Heart right ventricle (tissue), 16 donors: ENCODE measurements around the gene CALCA. TPM values are rescaled to one million over a fixed set of nuclear protein-coding genes. Genes with fewer than 3 reads are reported as not detected.

Source experiments
- ATAC-seq, 8 donors: fragments of 200-7000 bp; cut with Tn5 transposase; one replicate each; pipeline ENCODE4 v1.9.1; 2020; ENCODE audit warnings: mild to moderate bottlenecking in 8 of 8, moderate library complexity in 8 of 8, moderate number of reproducible peaks in 1 of 8
- DNase-seq, 2 donors: peaks; one replicate each; pipeline ENCODE4 v3.0.0-alpha.2; 2020
- H3K27ac ChIP-seq, 10 donors: fragments of 200-600 bp; sonication (generic) in 2 of 10; one replicate each; pipeline versions ENCODE4 v1.5.0 to v1.8.0; 2020 to 2022; ENCODE audit warnings: mild to moderate bottlenecking in 3 of 10
- H3K27me3 ChIP-seq, 7 donors: fragments of 200-600 bp; one replicate each; pipeline ENCODE4 v1.8.0; 2021 to 2022; ENCODE audit warnings: mild to moderate bottlenecking in 2 of 7
- H3K36me3 ChIP-seq, 9 donors: fragments of 200-600 bp; sonication (generic) in 1 of 9; one replicate each; pipeline versions ENCODE4 v1.5.0 to v1.8.0; 2020 to 2022; ENCODE audit warnings: mild to moderate bottlenecking in 2 of 9
- H3K4me1 ChIP-seq, 9 donors: fragments of 200-600 bp; sonication (generic) in 1 of 9; one replicate each; pipeline versions ENCODE4 v1.5.0 to v1.8.0; 2020 to 2022; ENCODE audit warnings: mild to moderate bottlenecking in 4 of 9
- H3K4me3 ChIP-seq, 10 donors: fragments of 200-600 bp; sonication (generic) in 2 of 10; one replicate each; pipeline versions ENCODE4 v1.5.0 to v1.8.0; 2020 to 2022; ENCODE audit warnings: mild to moderate bottlenecking in 7 of 10, moderate library complexity in 2 of 10
- H3K9me3 ChIP-seq, 11 donors: fragments of 200-600 bp in 10 of 11; sonication (generic) in 2 of 11; one replicate each; pipeline versions ENCODE4 v1.5.0 to v1.8.0; 2013 to 2022; ENCODE audit warnings: mild to moderate bottlenecking in 2 of 11, control low read depth in 1 of 11, moderate library complexity in 1 of 11
- CTCF ChIP-seq, 9 donors: fragments of 200-600 bp; sonication (generic) in 2 of 9; IDR thresholded peaks; one replicate each; pipeline versions ENCODE4 v1.5.0 to v1.8.0; 2021 to 2022; ENCODE audit warnings: antibody characterized with exemption in 9 of 9, mild to moderate bottlenecking in 5 of 9, moderate library complexity in 1 of 9
- WGBS, 2 donors: extraction: QIAGEN DNeasy Blood & Tissue Kit; methylation state at CpG; one replicate each; pipeline ENCODE4 v1.1.7; 2013; ENCODE audit warnings: inconsistent platforms in 1 of 2; 5-methylcytosine and 5-hydroxymethylcytosine counted together
- intact Hi-C, 10 donors: fragments of 100-400 bp; cut with DNase I; formaldehyde crosslinking; loops; one replicate each; pipeline versions ENCODE4 v1.11.1 to v1.14.2; 2022
- polyA plus RNA-seq, 2 donors: library from polyadenylated mRNA; stranded (reverse); fragments of 200-250 nt; gene quantifications; one replicate each; pipeline ENCODE4 v1.2.3, GENCODE V29; 2013
- total RNA-seq, 10 donors: library from RNA; stranded (reverse); fragmentation: NEBNext Ultra II Directional in 3 of 10; extraction: Animal tissue kit (Norgen Biotek cat#: 25700) in 3 of 10; gene quantifications; one replicate each; pipeline versions ENCODE4 v1.2.1 to v1.2.4, GENCODE V29; 2021 to 2023
- donor health status: Arrhythmogenic right ventricular cardiomyopathy.
- donor health status: ischemic (EF 13 %, LVEDD 7.1; RV severe dilation, severe dysfunction).
- donor health status: healthy with polysubstance abuse.
- donor health status: DM: no; HTN: yes; CAD: no.
- donor health status: DM: no; HTN: no; CAD: no.
- donor health status: ischemic (EF 25% LVEDD 6.9; RV normal size, moderate dysfunction).
- donor health status: ischemic (EF 25% LVEDD 5.7; RV mildly dilated, moderate dysfunction).
- donor health status: healthy.
- donor health status: DM: yes; HTN: yes; CAD: no.
- donor health status: Ischemic cardiomyopathy.
- donor health status: ischemic (EF 35%, LVEDD 5.7; RV mildly dilated, moderate dysfunction).
- donor health status: nonischemic (EF 11% LVEDD 7.7; RV severe dilation, severe dysfunction).
- donor health status: DM: yes; HTN: yes; CAD: no.
- donor health status: PGD.
- donor health status: ischemic (EF 29% LVEDD 5.4; RV normal size, mild dysfunction).
- donor health status: nonischemic (EF 23%, LVEDD 6.1; RV moderate dilation, normal function).

CALCA gene
- total and polyA plus RNA-seq, 12 donors, result 0.34 to 9.9 (median 0.85) TPM; not detected in 7

- TF ChIP-seq CTCF (IDR thresholded peaks at IDR 0.05), result no peak
- DNase-seq (no peak), ATAC-seq (no peak)
- no peaks in the 10 kb centered on the region for H3K4me1 ChIP-seq
- WGBS, 2 donors, result 73 to 78% methylated on average over 4 of the region's 4 CpGs
- intact Hi-C loops, result loop anchor here in 2 of 10 donors (5.0 to 10.0 kb wide), 2 partner anchors 55 to 1008 kb away; no protein-coding TSS in a partner anchor
- no peaks in the 10 kb centered on the region for H3K36me3 ChIP-seq
- H3K27ac ChIP-seq, result no peak overlapping the region
- no peak overlapping the region for H3K4me3 ChIP-seq
- H3K27me3 ChIP-seq, result no peaks in the 10 kb centered on the region
- peaks cover 0 to 4% (median 0%) of the 10 kb centered on the region in 11 donors for H3K9me3 ChIP-seq
Observed at GRCh38 chr11:14949437-14950147, 22.6 kb downstream of the CALCA start.

GRCh38 chr11:14942745-14943144 lies 29.4 kb downstream of the CALCA start:
- ATAC-seq (no peak), DNase-seq (no peak)
- Histone ChIP-seq H3K27ac (no peak overlapping the region), H3K4me1 (no peaks in the 10 kb centered on the region), H3K36me3 (no peaks in the 10 kb centered on the region), H3K9me3 (peaks cover 0 to 4% (median 0%) of the 10 kb centered on the region in 11 donors), H3K27me3 (no peaks in the 10 kb centered on the region), H3K4me3 (no peak overlapping the region)
- WGBS, 2 donors, result 61 to 75% methylated on average over 3 of the region's 3 CpGs
- no peak for TF ChIP-seq CTCF (IDR thresholded peaks at IDR 0.05)
- intact Hi-C loops, result loop anchor here in 1 of 10 donors (10.0 kb wide), 1 partner anchor 62 kb away; no protein-coding TSS in a partner anchor

- Histone ChIP-seq H3K27ac (no peak overlapping the region), H3K36me3 (no peaks in the 10 kb centered on the region), H3K4me1 (no peaks in the 10 kb centered on the region), H3K4me3 (no peak overlapping the region), H3K27me3 (no peaks in the 10 kb centered on the region), H3K9me3 (no peaks in the 10 kb centered on the region)
- DNase-seq, result no peak
- 42 to 50% methylated on average over 1 of the region's 1 CpG for WGBS, 2 donors
- ATAC-seq, result no peak
- TF ChIP-seq CTCF (IDR thresholded peaks at IDR 0.05), result no peak
- intact Hi-C loops, result no loop called here
Observed at GRCh38 chr11:14938936-14939335, 33.2 kb downstream of the CALCA start.

GRCh38 chr11:14934641-14935351 lies 37.4 kb downstream of the CALCA start:
- TF ChIP-seq CTCF (IDR thresholded peaks at IDR 0.05), result no peak
- intact Hi-C loops, result no loop called here
- Histone ChIP-seq H3K27ac (no peak overlapping the region), H3K9me3 (no peaks in the 10 kb centered on the region), H3K27me3 (peaks cover 0 to 5% (median 0%) of the 10 kb centered on the region in 7 donors), H3K4me1 (no peaks in the 10 kb centered on the region), H3K4me3 (no peak overlapping the region), H3K36me3 (no peaks in the 10 kb centered on the region)
- ATAC-seq (no peak), DNase-seq (no peak)
- WGBS, 2 donors, result 41 to 84% methylated on average over 1 of the region's 1 CpG
